NCI-H1092 (cell line): ENCODE results near the gene PRDX2.
A peak's percentile ranks its signal among the peaks of the same experiment; 100 is the strongest.

ENCODE experiments used
- DNase-seq: peaks from one replicate; lab custom pipeline; 2025; lab: John Stamatoyannopoulos, UW

PRDX2 gene

DNA sequence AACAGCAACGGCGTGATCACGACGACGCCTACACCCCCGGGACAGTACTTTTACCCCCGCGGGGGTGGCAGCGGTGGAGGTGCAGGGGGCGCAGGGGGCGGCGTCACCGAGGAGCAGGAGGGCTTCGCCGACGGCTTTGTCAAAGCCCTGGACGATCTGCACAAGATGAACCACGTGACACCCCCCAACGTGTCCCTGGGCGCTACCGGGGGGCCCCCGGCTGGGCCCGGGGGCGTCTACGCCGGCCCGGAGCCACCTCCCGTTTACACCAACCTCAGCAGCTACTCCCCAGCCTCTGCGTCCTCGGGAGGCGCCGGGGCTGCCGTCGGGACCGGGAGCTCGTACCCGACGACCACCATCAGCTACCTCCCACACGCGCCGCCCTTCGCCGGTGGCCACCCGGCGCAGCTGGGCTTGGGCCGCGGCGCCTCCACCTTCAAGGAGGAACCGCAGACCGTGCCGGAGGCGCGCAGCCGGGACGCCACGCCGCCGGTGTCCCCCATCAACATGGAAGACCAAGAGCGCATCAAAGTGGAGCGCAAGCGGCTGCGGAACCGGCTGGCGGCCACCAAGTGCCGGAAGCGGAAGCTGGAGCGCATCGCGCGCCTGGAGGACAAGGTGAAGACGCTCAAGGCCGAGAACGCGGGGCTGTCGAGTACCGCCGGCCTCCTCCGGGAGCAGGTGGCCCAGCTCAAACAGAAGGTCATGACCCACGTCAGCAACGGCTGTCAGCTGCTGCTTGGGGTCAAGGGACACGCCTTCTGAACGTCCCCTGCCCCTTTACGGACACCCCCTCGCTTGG, 9.3 kb downstream of the PRDX2 start:
- DNase-seq: peak; percentile 58

DNA sequence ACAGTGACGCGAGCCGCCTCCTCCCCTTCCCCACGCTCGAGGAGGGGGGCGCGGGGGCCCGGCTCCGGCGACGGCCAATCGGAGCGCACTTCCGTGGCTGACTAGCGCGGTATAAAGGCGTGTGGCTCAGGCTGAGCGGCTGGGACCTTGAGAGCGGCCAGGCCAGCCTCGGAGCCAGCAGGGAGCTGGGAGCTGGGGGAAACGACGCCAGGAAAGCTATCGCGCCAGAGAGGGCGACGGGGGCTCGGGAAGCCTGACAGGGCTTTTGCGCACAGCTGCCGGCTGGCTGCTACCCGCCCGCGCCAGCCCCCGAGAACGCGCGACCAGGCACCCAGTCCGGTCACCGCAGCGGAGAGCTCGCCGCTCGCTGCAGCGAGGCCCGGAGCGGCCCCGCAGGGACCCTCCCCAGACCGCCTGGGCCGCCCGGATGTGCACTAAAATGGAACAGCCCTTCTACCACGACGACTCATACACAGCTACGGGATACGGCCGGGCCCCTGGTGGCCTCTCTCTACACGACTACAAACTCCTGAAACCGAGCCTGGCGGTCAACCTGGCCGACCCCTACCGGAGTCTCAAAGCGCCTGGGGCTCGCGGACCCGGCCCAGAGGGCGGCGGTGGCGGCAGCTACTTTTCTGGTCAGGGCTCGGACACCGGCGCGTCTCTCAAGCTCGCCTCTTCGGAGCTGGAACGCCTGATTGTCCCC, 10.1 kb downstream of the PRDX2 start, which contains the start of gene JUNB:
TSS of gene JUNB (plus strand) at position 142 of the 706 bp plus-strand sequence. CDS start at position 428, 286 bp downstream.
- DNase-seq: peak; percentile 91

DNA sequence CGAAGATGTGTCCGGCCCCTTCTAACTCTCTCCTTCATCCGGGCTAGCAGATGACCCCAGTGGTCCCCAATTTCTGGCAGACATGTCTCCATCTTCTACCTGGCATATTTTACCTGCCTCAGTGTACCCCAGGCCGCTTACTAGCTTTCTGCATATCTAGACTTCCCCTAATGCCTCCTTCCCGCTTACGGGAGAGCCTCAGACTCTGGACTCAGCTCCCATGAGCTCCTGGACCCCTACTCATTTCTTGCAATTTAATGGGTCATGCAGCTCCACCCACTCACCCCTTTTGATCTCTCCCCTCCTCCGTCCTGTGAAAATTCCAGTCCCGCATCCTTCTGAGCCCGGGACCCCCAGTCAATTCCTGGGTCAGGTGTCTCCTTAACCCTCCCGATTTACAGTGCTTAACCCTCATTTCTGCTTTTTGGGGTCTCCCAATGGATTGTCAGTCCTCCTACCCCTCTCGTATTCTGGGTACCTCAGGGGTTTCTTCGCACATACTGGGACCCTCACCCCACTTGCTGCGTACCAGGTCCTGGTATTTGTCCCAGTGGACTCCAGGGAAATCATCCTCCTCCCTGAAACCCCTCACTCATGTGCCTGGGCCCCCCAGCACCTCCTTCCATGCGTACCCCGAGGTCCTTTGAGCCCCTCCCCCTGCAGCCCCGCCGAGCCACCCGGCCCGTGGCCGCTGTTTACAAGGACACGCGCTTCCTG, 10.8 kb downstream of the PRDX2 start:
- DNase-seq: no peak

DNA sequence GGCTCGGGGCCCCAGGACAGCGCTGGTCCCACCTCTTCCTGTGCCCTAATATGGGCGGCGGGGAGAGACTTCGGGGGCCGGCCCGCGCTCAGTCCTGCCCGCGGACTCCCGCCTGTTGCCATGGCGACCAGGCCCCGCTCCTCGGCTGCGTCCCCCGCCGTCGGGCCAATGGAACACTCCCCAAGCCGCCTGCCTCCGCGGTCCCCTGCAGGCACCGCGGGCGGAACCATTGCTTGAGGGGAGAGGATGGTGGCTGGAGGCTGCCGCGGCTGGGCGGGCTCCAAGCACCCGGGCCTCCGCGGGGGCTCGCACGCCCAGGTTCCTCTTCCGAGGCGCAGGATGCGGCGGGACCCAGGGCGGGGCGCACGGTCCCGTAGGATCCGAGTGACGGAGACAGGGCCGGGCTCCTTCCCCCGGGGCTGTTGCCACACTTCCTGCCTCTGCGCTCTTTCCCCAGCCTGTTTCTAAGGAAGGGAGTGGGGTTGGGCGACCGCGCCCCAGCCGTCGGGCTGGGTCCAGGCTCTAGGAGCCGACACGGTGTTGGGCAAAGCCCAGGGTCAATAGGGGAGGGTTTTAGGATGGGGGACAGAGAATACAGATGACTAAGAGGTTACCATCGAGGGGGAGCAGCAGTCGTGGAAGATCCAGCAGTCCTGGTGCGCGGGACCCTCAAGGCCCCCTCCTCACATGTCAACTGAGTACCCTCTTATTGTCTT, 11.5 kb downstream of the PRDX2 start:
- peak; percentile 90 for DNase-seq

DNA sequence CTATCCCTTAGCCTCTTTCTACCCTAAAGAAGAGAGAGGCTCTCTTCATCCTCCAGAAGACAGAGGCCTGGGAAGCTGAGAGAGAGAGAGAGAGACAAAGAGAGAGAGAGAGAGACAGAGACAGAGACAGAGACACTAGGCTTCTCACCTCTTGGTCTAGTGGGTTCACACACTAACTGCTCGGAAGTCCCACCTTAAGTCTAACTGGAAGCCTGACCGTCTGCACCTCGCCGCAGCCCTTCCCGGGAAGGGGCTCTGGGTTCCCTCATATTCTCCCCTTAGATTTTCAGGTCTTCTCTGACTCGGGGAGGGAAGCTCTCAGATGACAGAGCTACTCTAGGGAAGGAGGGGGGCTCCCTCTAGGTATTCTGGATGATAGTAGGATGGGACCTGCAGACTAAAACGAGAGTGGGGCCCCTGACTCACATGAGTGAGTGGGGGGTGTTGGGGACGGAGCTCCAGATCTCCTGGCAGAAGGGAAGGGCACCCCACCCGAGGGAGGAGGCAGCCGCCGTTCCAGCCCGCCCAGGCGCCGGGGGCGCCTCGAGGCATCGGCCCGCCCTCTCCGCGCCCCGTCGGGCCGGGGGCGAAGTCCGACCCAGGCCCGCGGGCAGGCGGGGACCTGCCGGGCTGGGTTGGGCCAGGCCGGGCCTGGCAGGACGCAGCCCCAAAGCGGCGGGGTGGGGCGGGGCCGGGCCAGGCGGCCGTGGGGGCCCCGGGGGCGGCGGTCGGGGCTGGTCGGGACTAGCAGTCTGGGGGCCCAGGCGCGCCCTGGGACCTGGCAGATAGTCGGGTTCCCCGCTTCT, 12.3 kb downstream of the PRDX2 start:
- no peak for DNase-seq

DNA sequence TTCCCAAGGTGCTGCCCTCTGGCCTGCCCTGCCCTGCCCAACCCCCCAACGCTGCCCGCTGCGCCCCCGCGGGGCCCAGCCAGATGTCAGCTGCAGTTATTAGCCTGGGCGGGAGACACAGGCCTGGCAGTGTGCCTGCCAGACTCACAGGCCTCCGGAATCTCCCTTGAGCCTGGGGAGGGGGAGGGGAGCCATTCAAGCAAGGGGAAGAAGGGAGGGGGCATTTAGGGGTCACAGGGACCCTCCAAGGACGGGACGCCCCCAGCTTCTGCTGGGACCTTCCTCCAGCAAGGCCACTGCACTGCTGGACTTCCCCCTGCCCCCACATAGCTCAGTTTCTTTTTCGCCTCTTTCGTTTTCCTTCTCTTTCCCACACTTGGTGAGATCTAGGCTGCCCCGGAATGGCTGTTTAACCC, 12.9 kb downstream of the PRDX2 start:
- DNase-seq: peak; percentile 60

DNA sequence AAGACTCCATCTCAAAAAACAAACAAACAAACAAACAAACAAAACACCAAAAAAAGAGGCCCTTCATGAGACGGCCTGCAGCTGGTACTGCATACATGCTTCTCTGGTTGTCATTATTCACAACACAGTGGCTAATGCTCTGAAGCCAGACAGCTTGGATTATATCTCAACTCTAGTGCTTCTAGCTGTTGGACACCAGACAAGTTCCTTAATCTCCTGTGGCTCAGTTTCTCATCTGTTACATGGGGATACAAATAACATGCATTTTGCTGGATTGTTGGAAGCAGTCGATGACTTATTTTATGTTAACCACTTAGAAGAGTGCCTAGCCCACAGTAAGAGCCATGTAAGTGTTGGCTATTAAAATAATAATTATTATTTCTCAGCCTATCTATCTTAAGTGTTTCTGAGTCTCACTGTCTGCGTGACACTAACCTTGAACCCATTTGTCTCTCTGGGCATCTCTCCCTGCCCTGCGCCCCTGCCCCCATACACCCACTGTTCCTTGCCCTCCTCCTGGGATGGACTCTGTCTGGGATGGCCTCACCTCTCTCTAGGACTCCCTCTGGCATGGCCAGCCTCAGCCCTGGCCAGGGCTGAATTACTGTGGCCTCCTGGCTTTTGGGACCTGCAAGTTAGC, 13.4 kb downstream of the PRDX2 start:
- no peak for DNase-seq

DNA sequence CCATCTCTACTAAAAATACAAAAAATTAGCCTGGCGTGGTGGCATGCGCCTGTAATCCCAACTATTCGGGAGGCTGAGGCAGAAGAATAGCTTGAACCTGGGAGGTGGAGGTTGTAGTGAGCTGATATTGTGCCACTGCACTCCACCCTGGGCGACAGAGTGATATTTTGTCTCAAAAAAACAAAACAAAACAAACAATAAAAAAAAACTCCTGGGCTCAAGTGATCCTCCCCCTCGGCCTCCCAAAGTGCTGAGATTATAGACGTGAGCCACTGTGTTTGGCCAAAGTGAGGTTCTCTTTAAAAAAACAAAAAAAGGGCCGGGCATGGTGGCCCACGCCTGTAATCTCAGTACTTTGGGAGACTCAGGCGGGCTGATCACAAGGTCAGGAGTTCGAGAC, 14.1 kb downstream of the PRDX2 start:
- no peak for DNase-seq

DNA sequence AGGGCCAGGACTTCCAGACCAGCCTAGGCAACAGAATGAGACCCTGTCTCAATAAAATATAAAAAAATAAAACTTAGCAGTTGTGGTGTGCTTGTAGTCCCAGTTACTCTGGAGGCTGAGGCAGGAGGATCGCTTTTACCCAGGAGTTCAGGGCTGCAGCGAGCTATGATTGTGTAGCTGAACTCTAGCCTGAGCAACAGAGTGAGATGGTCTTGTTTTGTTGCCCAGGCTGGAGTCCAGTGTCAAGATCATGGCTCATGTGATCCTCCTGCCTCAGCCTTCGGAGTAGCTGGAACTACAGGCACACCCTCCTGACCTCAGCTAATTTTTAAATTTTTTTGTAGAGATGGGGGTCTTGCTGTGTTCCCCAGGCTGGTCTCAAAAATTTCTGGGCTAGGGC, 14.6 kb downstream of the PRDX2 start:
- no peak for DNase-seq

DNA sequence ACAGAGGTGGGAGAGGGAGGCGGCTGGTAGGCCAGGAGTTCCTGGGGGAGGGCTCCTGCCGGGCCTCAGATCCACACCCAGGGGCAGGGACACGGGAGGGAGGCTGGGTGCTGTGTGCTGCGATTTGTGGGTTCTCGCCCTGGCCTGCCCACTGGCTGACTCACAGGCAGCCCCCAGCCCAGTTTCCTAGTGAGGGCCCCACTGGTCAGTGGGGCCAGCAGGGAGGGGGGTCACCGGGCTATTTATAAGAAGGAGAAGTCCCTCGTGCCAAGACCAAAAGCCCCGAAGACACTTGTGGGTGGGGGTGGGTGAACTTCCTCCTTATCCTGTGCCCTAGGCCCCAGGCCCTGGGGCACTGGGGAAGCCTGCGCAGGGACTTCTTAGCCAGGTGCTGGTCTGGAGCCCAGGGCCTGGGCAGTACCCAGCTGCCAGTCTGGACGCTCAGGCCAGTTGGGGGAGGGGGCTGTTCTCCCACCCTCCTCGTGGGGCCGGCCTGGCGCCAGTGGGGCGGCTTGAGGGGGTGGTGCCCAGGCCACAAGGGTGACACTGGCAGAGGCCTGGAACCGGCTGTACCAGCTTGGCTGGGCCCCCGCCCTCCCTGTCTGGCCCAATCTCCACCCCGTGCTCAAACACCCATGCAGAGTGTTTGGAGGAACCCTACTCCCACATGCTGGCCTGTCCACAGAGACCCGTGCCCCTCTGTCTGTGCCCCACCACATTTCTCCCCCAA, 15.3 kb downstream of the PRDX2 start:
- DNase-seq: no peak

DNA sequence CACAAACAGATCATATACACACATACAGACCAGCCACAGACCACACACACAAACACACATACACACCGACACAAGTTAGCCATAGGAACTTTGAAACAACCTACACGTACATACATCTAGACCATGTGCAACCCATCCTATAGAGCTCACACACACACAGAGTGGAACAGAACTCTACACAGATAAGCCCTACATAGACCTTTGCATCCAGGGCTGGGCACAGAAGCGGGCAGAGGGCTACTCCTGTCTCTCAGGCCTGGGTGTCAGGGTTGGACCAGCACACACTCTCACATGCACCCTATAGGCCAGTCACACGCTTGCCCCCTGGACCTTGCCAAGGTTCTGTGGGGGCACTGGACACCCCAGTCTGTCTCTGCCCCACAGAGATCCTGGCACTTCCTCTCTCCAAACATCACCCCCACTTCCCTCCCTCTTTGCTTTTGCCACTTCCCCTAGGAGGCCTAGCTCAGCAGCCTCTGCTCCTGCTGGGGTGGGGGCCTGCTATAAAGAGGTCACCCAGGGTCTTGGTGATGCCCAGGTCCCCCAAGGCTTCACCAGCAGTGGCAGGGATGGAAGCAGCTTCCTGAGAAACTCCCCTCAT, 16.1 kb downstream of the PRDX2 start:
- DNase-seq: no peak

DNA sequence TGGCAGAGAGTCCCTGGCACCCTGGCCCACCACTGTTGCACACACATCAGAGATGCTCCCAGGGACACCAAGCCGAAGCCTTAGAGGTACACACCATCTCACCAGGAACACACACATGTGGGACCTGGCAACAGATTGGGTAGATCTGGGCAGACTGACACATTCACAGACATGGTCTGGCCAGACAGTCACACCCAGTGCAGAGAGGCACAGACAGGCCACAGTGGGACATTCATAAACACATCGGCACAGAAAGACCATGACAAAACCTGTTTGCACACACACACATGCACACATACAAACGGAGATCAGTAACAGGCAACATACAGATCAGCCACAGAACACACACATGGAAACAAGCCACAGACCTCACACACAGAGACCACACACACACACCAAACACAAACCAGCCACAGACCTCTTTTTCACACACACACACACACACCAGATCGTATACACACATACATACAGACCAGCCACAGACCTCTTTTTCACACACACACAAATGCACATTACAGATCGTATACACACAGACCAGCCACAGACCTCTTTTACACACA, 16.6 kb downstream of the PRDX2 start:
- DNase-seq: no peak

DNA sequence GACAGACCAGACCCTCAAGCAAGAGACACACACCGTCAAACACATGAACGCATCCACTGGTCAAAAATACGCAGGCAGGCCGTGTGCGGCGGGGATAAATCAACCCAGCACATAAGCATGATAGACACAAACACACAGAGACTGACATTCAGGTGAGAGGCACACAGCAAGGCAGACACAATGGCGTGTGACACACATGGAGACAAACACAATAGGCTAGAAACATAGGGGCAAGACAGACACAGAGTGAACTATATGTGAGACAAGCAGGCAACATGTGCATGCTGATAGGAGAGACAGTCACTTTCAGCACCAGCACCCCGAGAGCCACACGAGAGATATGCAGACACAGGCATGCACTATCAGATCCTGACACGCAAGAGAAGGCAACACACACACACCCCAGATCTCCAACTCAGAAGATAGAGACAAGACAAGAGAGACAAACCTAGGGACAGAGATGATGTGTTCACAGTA, 17.2 kb downstream of the PRDX2 start:
- DNase-seq: no peak

DNA sequence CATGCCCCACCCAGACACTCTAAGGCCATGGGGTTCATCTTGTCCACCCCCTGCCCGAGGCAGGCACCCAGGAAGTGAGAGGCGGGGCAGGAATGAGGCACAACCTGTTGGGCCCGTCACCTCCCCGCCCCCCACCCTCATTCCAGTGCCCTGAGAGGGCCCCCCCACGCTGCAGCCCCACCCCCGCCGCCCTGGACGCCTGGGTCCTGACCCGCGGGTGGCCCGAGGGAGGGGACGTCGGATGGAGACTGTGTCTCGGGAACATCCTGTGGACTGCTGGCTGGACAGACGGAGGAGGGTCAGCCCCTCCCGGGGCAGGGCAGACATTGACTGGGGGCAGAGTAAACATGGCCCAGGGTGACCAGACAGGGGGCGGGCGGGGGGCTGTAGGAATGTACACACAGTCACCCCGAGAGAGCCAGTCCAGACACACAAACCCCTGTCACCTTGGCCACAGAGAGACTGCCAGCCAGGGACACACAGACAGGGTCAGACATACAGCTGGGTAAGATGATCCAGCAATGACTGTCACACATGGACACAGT, 17.7 kb downstream of the PRDX2 start:
- no peak for DNase-seq

DNA sequence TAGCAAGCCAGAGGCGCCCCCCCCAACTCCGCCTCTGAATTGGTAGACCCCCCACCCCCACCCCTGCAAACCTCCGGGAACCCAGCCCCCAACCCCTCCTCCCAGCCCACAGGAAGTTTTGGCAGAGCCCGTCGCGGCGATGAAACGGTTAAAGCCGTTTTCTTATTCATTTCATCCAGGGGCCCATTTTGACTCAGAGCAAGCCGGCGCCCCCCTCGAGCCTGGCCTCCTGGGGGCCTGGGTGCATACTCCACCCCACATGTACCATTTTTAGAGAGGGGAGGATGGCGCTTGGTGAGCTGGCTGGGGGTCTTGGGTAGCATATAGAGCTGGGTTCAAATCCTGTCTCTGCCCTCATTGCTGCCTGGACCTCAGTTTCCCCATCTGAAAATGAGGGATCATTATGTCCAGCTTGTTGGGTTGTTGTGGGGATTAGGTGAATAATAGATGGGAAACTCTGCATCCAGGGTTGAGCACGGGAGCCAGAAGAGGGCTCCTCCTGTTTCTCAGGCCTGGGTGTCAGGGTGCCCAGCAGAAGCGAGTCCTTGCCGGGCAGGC, 18.2 kb downstream of the PRDX2 start:
- DNase-seq: no peak

DNA sequence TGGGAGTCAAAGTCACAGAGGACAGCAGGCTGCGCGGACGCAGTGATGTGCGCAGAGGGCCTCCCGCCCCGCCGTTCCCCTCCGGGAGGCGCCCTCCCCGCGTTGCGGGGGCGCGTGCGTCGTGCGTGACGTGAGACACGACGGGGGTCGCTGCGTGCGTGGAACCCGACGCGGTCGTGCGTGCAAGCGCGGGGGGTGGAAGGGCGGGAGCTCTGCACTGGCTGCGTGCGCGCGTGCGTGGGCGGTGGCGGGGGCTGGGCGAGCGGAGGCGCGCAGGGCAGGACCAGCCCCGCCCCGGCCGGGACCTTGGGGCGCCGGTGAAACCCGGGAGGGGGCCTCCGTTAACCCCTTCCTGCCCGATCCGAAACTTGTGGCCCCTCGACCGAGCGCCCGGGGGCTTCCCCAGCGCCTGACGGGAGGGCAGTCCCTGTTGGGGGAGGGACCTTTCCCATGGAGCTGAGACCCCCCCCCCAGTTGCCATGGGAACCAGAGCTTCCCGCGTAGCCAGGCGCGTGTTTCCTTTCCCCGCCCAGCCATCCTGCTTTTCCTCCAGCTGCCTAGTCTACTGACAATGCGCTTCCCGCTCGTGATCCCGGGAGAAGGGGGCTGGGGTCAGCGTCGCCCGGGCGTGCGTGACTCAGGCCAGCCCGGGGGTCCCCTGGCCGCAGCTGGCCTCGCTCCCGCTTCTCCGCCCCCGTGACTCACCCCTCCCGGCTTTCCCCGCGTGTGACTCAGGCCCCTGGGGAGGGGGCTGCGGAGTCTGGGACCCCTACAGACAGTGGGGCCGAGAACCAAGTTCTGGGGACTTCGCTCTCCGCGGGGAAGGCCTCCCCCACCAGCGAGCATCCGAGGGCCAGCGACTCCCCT, 18.9 kb downstream of the PRDX2 start:
- DNase-seq: peak; percentile 85

DNA sequence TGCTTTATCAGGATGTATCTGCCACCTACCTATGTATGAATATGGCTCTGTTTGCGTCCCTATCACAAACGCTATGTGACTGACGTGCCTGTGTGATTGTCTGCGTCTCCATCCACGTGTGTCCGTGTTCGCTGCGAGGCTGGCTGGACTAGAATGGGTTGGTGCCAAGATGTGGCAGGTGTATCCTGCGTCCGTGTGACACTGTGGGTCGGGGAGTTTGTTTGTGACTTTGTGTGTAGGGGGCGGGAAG, 19.5 kb downstream of the PRDX2 start:
- DNase-seq: no peak
